OCI-LY7 (cell line): ENCODE results near the gene CASK. TPM values are rescaled to one million over a fixed set of nuclear protein-coding genes. Genes with fewer than 3 reads are reported as not detected.

Experiments used
- BruUV-seq: library from RNA; stranded (reverse); fragments of 400-500 nt; replicated peaks from 2 replicates; lab custom pipeline; 2021; lab: Mats Ljungman, UMichigan
- CTCF ChIA-PET: fragments of 300-600 bp; sonication (Branson Sonifier 250); formaldehyde crosslinking; loops from one replicate; lab custom pipeline; 2022; ENCODE audit warnings: antibody characterized with exemption; ENCODE audit not compliant: unreplicated experiment; lab: Charles Lee
- POLR2A ChIA-PET: fragments of 300-600 bp; sonication (Branson Sonifier 250); formaldehyde crosslinking; loops from one replicate; lab custom pipeline; 2022; ENCODE audit warnings: antibody characterized with exemption; lab: Charles Lee
- DNase-seq: peaks from one replicate; pipeline ENCODE4 v3.0.0-alpha.2; 2015; ENCODE audit warnings: low spot score
- H2AFZ ChIP-seq: fragments of 200-600 bp; sonication (generic), shearing (Covaris generic); 2 replicates; pipeline ENCODE4 v1.6.1; 2014; ENCODE audit warnings: mild to moderate bottlenecking, antibody characterized with exemption, low read length, moderate library complexity
- H3K27ac ChIP-seq: fragments of 200-600 bp; sonication (generic); 2 replicates; pipeline ENCODE4 v1.5.1; 2014; ENCODE audit warnings: mixed run types, low read depth, mild to moderate bottlenecking, moderate library complexity, low read length, inconsistent platforms; ENCODE audit not compliant: poor library complexity, severe bottlenecking
- H3K36me3 ChIP-seq: fragments of 200-600 bp; sonication (generic); 2 replicates; pipeline ENCODE4 v1.6.1; 2014; ENCODE audit warnings: mild to moderate bottlenecking, antibody characterized with exemption, low read length, moderate library complexity, mixed read lengths; ENCODE audit not compliant: insufficient read depth
- H3K4me1 ChIP-seq: fragments of 200-600 bp; sonication (generic); 2 replicates; pipeline ENCODE4 v1.5.1; 2014; ENCODE audit warnings: mild to moderate bottlenecking, low read length; ENCODE audit not compliant: insufficient read depth, poor library complexity, severe bottlenecking
- H3K4me2 ChIP-seq: fragments of 200-600 bp; sonication (generic); 2 replicates; pipeline ENCODE4 v1.6.1; 2014; ENCODE audit warnings: mild to moderate bottlenecking, low read length
- H3K4me3 ChIP-seq: fragments of 200-600 bp; sonication (generic); 2 replicates; pipeline ENCODE4 v1.5.1; 2014; ENCODE audit warnings: mild to moderate bottlenecking, low read depth, low read length; ENCODE audit not compliant: poor library complexity, severe bottlenecking
- H3K79me2 ChIP-seq: fragments of 200-600 bp; sonication (generic); 2 replicates; pipeline ENCODE4 v1.6.1; 2016; ENCODE audit warnings: low read depth, mild to moderate bottlenecking, low read length, moderate library complexity, mixed read lengths; ENCODE audit not compliant: insufficient read depth
- H3K9me2 ChIP-seq: fragments of 200-600 bp; sonication (generic); 2 replicates; pipeline ENCODE4 v1.6.1; 2016; ENCODE audit warnings: mild to moderate bottlenecking, low read length, mixed read lengths; ENCODE audit not compliant: insufficient read depth
- H3K9me3 ChIP-seq: fragments of 200-600 bp; sonication (generic); 2 replicates; pipeline ENCODE4 v1.6.1; 2014; ENCODE audit warnings: mild to moderate bottlenecking, mixed run types, low read length, mixed read lengths
- H4K20me1 ChIP-seq: fragments of 200-600 bp; sonication (generic); 2 replicates; pipeline ENCODE4 v1.6.1; 2014; ENCODE audit warnings: mild to moderate bottlenecking, antibody characterized with exemption, low read length, moderate library complexity, mixed read lengths; ENCODE audit not compliant: insufficient read depth
- CTCF ChIP-seq: fragments of 200-600 bp; sonication (generic); conservative IDR thresholded peaks from 2 replicates; pipeline ENCODE4 v1.5.1; 2014; ENCODE audit warnings: mild to moderate bottlenecking, antibody characterized with exemption, low read length, moderate library complexity, mixed read lengths
- EZH2phosphoT487 ChIP-seq: fragments of 200-600 bp; sonication (generic); IDR thresholded peaks from 2 replicates; pipeline ENCODE4 v1.6.1; 2018; ENCODE audit warnings: low read depth, borderline replicate concordance, mild to moderate bottlenecking, mixed run types, antibody characterized with exemption, low read length, moderate library complexity, mixed read lengths
- intact Hi-C: fragments of 100-400 bp; cut with micrococcal nuclease; formaldehyde crosslinking; loops from one replicate; pipeline ENCODE4 v1.10.0; 2022; ENCODE audit not compliant: unreplicated experiment
- total RNA-seq, 2 experiments: library from RNA; depleted of rRNA in 1 of 2; stranded (reverse); fragments of >200 nt in 1 of 2; shearing (Covaris generic) in 1 of 2; gene quantifications; 2 replicates each; pipeline ENCODE4 v1.2.3, GENCODE V29; 2014 to 2022

CASK gene
- total RNA-seq, 2 experiments from 2014 or later: 18.6 to 29.4 TPM

- ChIA-PET CTCF (no interaction called here), POLR2A (no interaction called here)
- H3K4me2 ChIP-seq: no peak overlapping the region
- no peak for DNase-seq
- H3K36me3 ChIP-seq: no peaks in the 10 kb centered on the region
- peaks cover 10% of the 10 kb centered on the region for H3K4me1 ChIP-seq
- H4K20me1 ChIP-seq: no peaks in the 10 kb centered on the region
- H3K4me3 ChIP-seq: no peak overlapping the region
- H3K79me2 ChIP-seq: no peaks in the 10 kb centered on the region
- no peaks in the 10 kb centered on the region for H3K9me2 ChIP-seq
- H3K9me3 ChIP-seq: peaks cover 6% of the 10 kb centered on the region; the same call in 1 of the 2 replicates
- TF ChIP-seq EZH2phosphoT487 (no peak), CTCF (no peak)
- no peak overlapping the region for H2AFZ ChIP-seq
- no peak overlapping the region for H3K27ac ChIP-seq
- intact Hi-C loops: loop anchor here (5.0 kb wide), 2 partner anchors 123 to 1758 kb away; partner anchors contain the start of gene CASK
- BruUV-seq: no TSS peak
Measured at GRCh38 chrX:41799661-41800060, 123.7 kb downstream of the CASK start.

- Histone ChIP-seq H3K4me2 (no peak overlapping the region), H3K79me2 (no peaks in the 10 kb centered on the region), H3K27ac (no peak overlapping the region), H2AFZ (no peak overlapping the region), H3K36me3 (no peaks in the 10 kb centered on the region), H3K4me1 (peaks cover 10% of the 10 kb centered on the region), H3K9me2 (no peaks in the 10 kb centered on the region), H3K4me3 (no peak overlapping the region), H3K9me3 (no peaks in the 10 kb centered on the region), H4K20me1 (no peaks in the 10 kb centered on the region)
- CTCF ChIA-PET: no interaction called here
- TF ChIP-seq CTCF (no peak), EZH2phosphoT487 (no peak)
- intact Hi-C loops: loop anchor here (5.0 kb wide), 2 partner anchors 126 to 1761 kb away; partner anchors contain the start of gene CASK
- BruUV-seq: no TSS peak
- POLR2A ChIA-PET: no interaction called here
- DNase-seq: no peak
Measured at GRCh38 chrX:41796577-41796976, 126.8 kb downstream of the CASK start.

GRCh38 chrX:41796046-41796445, 127.3 kb downstream of the CASK start:
- no peak for DNase-seq
- Histone ChIP-seq H3K4me1 (peaks cover 10% of the 10 kb centered on the region), H4K20me1 (no peaks in the 10 kb centered on the region), H3K4me3 (no peak overlapping the region), H2AFZ (no peak overlapping the region), H3K4me2 (no peak overlapping the region), H3K36me3 (no peaks in the 10 kb centered on the region), H3K9me2 (no peaks in the 10 kb centered on the region), H3K79me2 (no peaks in the 10 kb centered on the region), H3K9me3 (no peaks in the 10 kb centered on the region), H3K27ac (no peak overlapping the region)
- ChIA-PET POLR2A (no interaction called here), CTCF (no interaction called here)
- intact Hi-C loops: loop anchor here (5.0 kb wide), 2 partner anchors 126 to 1761 kb away; partner anchors contain the start of gene CASK
- BruUV-seq: no TSS peak
- no peak for TF ChIP-seq EZH2phosphoT487
- TF ChIP-seq CTCF: no peak
